GM19372 (cell line): ENCODE measurements around the gene STAC2.
"Not testable (repeated sequence)": the region's sequence is repeated elsewhere in the genome, so short reads cannot be mapped to it uniquely, and the experiment has no call there.

ENCODE experiments used
- ATAC-seq: cut with Tn5 transposase; IDR thresholded peaks from one replicate; pipeline ENCODE4 v1.9.1; 2021; ENCODE audit warnings: mild to moderate bottlenecking, low read depth, moderate library complexity; ENCODE audit not compliant: unreplicated experiment

The STAC2 gene

DNA sequence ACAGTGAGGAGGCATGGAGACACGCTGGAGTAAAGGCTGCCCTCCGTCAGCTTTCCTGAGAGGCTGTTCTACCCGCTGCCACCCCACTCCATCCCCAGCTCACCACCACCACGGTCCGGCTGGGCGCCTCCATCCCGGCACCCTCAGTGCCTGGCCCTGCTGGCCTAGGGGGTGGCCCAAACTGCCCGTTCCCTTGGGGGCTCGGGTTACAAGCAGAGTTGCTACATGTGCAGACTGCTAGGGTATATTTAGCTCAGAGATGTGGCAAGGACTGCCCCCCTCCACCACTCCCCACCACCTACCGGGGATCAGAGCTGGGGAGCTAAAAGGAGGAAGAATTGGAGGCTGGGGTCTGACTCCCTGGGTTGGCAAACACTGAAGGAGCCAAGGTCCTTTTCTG is 32.4 kb downstream of the STAC2 start:
- ATAC-seq, result no peak

DNA sequence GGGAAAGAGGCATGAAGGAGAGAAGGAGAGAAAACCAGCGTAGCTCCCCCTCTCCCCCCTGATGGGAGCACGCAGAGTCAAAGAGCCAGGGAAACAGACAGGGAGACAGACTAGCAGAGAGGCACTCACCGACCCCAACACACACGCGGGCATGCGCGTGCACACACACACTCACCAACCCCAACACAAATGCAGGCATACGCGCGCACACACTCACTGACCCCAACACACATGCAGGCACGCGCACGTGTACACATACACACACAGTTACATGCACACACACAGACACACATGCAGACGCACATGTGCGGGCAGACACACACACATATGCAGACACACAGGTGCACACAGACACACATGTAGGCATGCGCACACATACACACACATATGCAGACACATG is 32.8 kb downstream of the STAC2 start:
- ATAC-seq, result no peak

DNA sequence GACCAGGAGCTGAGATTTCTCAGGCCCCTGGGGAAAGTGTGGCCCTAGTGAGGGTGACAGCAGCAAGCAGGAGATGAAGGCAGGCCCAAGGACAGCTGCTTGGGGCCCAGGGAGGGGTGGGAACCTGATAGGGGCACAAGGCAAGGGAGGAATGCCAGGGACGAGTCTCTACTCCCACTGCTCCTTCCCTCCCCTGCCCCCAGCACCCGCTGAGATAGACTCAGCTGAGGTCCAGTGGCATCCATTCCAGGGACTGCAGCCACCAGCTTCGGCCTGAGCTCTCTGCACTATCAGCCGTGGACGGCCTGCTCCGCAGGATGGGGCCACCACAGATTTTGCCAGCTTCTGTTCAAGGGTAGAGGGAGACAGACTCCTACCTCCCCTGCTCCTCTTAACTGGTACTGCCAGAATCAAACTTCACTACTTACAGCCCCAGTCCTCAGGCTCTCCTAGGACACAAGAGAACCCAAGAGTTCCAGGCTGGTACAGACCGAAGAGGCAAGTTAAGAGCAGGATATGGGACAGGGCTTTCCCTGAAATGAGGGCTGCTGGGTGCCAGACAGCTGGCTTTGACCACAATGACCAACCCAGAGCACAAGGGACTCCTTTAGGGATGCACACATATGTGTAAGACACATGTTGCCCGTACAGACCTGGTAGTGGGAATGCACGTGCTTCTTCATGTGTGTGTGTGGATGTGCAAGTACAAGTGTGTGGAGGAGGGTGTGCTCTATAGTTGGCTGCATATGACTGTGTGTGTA is 33.8 kb downstream of the STAC2 start:
- no peak for ATAC-seq

DNA sequence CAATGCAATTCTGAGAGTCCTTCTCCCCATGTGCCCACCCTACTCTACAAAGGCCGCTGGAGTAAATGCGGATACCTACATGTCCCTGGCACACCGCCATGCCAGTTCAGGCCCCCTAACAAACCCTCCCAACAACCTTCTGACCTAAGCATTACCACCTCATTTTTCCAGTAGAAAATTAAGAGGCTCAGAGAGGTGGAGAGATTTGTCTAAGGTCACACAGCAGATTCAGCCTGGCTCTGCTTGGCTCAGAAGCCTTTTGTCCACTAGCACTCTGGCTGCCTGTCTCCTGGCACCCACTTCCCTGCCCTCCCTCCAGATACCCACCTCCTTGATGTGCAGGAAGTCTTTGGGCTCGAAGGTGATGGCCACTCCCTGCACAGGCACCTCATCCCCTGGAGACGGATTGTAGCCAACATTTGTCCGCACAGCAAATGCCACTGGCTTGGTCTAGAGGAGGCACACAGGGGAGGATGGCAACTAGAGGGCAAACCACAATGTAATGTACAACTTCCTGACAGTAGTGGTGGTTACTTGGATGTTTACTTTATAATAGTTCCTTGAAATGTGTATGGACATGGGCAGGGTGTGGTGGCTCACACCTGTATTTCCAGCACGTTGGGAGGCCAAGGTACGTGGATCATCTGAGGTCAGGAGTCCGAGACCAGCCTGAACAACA is 38.5 kb downstream of the STAC2 start:
- no peak for ATAC-seq

DNA sequence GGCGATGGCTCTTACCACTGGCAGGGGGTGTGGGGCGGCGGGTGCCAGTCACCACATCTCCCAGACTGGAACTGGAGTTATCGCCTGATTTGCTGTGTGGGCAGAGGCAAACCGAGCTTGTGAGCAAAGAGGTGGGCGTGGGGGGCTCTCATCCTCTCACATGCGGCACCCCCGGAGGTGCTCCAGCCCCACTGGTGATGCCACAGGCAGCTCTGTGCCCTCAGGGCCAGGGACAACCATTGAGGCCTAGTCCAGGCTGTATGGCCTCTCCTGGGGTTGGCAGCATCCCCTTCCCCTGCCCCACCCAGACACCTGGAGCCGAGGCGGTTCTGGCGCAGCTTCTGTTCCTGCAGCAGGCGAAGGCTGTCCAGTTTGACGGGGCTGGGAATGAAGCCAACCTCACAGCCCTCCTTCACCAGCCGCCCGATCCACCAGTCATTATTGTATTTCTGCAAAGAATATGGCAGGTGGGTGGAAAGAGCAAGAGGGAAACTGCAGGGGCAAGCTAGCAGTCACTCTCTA is 39.2 kb downstream of the STAC2 start:
- no peak for ATAC-seq

DNA sequence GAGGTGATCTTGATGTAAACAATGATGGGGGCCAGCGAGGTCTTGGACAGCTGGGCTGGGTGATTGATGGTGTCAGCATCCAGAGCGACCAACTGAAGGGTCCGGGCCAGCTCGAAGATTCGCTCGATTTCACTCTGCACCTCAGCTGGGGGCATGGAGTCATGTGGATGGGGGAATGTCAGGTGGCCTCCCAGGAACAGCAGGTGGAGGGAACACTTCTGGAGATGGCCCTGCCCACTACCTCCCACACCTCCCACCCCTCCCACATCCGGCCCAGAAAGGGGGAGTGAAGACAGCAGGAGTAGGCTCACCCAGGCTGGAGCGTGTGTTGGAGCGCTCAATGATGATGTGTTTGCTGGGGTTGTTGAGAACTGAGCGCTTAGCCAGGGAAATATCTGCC is 42.0 kb downstream of the STAC2 start:
- ATAC-seq, result no peak

DNA sequence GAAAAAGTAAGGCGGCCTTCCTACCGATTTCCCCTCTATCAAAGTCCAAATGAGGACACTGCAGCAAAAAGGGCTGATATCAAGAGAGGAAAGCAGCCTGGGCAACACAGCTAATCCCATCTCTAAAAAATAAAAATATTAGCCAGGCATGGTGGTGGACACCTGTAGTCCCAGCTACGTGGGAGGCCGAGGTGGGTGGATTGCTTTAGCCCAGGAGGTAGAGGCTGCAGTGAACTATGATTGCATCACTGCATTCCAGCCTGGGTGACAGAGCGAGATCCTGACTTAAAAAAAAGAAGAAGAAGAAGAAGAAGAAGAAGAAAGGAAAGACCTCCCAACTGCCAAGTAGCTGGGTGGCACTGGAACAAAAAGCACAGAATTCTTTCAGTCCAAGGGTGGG is 42.7 kb downstream of the STAC2 start:
- no peak for ATAC-seq

DNA sequence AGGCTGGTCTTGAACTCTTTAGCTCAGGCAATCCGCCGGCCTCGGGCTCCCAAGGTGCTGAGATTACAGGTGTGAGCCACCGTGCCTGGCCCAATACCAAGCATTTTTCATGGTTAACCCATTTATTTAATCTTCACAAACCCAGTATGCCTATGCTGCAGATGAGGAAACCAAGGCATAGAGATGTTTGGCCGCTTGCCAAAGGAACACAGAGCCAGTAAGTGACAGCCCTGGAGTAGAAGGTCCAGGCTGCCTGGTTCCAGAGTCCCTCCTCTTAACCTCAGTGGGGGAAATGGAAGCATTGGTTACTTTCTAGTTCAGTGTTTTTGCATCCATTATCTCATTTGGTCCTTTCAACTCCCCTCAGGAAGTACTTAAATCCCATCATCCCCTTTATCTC is 44.4 kb downstream of the STAC2 start:
- ATAC-seq, result no peak

DNA sequence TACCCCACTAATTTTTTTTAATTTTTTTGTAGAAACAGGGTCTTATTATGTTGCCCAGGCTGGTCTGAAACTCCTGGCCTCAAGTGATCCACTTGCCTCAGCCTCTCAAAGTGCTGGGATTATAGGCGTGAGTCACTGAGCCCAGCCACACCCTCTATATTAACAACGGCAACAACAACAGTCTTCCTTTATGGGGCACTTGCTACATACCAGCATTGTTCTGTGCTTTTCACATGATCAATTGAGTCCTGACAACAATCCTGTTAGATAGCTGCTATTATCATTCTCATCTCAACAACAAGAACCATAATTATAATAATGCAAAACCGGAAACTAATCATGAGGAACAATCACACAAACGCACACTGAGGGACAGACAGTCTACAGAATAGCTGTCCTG is 47.2 kb downstream of the STAC2 start:
- ATAC-seq, result no peak

DNA sequence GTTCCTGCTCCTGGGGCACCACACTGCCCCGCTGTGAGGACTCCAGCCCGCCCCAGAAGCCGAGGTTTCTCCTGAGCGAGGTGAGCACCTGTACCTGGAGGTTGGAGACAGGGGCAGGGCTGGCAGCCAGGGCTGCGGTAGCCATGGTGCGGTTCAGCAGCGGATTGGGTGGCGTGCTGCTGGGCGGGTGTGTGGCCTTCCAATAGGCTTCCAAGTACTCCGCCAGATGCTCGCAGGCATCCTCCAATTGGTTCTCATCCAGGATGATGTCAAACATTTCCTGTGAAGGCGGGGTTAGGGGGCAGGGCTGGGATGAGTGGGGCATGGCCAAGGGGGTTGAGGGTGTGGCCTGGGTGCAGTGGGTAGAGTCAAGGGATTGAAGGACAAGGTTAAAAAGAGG is 48.5 kb downstream of the STAC2 start:
- no peak for ATAC-seq

DNA sequence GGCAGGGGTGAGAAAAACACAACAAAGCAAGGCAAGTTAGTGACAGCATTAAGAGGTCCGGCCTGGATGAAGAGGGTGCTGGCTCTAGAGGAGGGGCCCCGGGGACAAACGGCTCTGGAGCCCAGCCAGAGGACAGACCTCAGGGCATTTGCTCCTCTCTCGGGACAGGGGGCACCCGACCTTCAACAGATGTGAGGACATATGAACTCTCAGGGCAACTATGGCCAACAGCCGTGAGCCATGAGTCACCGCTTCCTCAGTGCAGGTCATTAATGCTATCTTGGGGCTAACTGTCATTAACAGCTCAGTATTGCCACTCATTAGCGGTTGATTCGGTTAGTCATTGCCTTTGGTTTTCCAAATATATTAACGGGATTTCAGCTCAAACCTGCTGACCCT is 50.1 kb downstream of the STAC2 start:
- no peak for ATAC-seq

DNA sequence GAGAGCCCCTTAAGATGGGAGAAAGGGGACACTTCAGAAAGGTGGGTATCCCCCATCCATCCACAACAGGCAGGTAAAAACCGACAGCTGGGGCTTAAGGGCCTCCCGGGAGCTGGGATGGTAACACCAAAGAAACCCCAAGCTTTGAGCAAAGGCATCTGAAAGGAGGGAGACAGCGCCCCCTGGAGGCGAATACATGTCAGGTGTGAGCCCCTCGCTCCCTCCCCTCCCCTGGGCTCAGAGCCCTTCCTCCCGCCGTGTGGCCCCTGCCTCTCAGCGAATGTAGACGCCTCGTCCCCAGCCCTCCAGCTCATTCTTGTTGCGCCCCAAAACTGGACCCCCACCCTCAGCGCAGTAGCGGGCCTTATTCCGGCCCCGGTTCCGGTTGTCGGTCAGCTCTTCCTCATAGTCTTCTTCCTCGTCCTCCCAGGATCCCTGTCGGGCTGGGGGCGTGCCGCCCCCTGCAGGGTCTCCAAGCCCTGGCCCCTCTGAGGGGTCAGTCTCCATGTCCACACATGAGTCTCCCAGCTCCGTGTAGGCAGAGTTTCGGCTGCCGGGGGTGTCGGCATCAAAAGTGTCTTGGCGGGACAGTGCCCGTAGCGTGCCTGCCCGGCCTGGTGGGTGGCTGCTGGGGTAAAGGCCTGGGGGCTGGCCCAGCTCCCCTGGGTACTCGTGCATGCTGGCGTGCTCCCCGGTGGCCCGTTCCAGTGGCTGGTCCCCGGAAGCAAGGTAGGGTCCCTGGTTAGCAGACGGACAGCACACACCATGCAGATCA is 50.6 kb downstream of the STAC2 start:
- no peak for ATAC-seq

DNA sequence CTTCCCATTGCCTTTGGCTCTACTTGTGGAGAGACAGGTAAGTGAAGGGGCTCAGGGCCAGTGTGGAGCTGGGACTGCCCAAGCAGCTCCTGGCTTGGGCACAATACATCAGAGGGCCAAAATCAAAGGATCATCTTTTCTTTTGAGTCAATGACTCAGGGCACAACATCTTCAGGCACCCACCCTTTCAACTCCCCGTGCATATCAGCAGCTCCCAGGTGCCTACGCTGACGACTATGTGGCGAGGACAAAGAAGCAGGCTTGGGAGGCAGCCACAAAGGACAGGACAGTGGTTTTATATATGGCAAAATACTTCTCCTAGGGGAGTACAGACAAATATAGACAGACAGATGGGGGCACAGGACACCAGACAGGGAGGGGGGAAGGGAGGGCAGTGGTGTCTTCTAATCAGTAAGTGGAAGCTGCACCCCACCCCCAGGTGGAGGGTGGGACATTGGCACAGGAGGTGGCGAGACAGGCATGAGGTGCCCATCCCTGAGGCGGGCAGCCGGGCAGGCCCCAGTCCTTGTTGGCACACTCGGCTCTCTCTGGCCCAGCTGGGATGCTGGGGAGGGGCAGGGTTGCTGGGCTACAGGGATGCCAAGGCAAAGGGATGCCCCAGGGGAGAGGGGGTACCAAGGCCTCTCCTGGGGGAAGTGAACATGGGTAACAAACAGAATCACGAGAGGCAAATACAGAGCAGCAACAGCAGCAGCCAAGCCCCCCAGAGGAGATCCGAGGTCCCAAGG is 52.0 kb downstream of the STAC2 start:
- no peak for ATAC-seq

DNA sequence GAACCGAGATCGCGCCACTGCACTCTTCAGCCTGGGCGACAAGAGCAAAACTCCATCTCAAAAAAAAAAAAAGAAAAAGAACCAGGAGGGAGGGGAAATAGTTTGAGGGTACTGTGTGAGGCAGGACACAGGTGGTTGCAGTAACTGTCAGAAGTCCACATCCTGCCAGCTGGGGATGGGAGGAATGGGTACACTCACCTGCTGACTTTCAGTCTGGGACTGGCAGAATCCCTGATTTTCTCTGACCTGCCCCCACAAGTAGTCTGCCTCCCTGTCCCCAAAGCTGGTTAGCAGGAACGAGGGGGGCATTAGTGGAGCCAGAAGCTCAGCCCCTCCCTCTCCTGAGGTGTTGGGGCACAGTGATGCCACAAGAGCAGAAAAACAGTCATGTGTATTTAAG is 52.7 kb downstream of the STAC2 start:
- no peak for ATAC-seq

DNA sequence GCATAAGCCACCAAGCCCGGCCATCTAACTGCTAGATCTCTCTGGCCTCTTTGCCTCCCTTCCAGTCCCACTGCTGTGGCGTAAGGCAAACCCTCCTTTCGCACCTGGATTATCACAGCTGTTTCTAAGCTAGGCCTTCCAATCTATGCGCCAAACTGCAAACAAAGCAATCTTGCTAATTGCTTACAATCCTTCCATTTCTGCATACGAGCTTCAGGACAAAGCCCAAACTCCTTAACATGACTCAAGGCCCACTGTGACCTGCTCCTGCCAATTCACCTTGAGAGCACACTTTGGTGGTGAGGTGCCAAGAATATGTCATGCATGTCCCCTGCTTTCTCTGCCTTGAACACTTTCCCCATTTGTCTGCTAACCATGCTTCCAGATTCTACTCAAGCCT is 53.8 kb downstream of the STAC2 start:
- ATAC-seq, result no peak

DNA sequence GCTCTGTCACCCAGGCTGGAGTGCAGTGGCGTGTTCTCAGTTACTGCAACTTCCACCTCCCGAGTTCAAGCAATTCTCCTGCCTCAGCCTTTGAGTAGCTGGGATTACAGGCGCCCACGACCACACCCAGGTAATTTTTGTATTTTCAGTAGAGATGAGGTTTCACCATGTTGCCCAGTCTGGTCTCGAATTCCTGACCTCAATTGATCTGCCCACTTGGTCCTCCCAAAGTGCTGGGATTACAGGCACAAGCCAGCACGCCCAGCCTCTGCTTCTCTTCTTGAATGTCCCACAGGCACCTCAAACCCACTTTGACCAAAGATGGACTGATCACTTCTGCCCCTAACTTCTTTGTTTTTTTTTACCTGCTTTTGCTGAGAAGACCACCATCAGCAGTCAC is 55.2 kb downstream of the STAC2 start:
- no peak for ATAC-seq

DNA sequence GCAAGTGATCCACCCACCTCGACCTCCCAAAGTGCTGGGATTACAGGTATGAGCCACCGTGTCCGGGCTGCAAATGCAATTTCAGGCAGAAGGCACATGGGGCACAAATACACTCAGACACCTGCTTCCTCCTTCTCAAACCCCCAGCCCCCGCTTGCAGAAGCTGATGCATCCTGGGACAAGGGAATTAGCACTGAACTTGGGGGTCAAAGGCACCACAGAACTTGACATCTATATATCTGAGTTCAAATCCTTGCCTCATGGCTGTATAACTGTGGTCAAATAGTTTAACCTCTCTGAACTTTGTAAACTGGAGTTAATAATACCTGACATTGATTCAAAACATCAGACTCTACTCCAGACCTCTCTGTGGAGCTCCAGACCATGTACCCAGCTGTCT is 55.6 kb downstream of the STAC2 start:
- ATAC-seq, result no peak

DNA sequence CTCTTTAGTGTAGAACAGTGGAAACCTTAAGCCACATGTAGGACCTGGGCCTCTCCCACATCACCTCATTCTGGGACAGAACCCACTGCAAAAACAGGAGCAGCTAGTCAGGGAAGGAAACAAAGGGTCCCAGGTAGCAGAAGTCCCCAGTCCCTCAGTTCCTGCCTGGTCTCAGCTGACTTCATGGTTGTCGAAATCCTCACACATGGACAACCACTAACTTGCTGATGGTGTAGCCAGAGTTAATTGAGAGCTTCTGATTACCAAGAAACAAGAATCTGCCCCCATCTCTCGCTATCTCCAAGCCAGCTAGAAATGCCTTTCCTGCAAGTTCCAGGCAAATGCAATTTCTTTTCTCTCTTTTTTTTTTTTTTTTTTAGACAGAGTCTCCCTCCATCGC is 56.2 kb downstream of the STAC2 start:
- ATAC-seq, result no peak

DNA sequence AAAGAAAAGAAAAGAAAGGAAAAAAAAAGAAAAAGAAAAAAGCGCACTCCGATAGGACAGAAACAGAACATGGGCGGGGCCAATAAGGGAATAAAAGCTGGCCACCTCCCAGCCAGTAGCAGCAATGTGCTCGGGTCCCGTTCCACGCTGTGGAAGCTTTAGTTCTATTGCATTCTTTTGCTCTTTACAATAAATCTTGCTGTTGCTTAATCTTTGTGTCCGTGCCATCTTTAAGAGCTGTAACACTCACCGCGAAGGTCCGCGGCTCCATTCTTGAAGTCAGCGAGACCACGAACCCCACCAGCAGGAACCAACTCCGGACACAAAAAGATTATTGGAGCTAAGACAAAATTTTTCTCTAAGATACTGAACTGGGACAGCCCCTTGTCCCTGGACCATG is 56.6 kb downstream of the STAC2 start:
- ATAC-seq, result no peak

DNA sequence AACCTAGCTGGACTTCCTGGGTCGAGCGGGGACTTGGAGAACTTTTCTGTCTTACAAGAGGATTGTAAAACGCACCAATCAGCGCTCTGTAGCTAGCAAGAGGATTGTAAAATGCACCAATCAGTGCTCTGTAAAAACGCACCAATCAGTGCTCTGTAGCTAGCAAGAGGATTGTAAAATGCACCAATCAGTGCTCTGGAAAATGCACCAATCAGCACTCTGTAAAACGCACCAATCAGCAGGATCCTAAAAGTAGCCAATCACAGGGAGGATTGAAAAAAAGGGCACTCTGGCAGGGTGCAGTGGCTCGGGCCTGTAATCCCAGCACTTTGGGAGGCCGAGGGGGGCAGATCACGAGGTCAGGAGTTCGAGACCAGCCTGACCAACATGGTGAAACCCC is 57.2 kb downstream of the STAC2 start:
- ATAC-seq, result not testable (repeated sequence)

DNA sequence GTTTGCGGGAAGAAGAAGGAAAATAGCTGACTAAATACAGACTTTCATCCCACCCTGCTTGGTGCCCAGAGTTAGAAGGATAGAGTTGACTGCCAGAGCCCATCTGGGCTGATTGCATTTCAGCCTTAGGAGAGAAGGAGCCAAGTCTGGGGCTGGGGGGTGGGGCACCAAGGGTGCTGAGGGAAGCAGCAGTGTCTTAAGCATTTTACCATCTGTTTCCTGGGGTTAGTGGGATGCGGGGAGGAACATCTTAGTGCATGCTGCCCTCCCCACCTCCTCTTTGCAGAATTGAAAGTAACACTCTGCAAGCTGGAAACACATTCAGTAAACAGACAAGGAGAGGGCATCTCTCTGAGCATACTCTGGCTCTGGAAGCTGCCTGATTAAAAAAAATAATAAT is 58.3 kb downstream of the STAC2 start:
- ATAC-seq, result no peak
